ENCODE measurements around the gene ORAI2. TPM values are rescaled to one million over a fixed set of nuclear protein-coding genes. Genes with fewer than 3 reads are reported as not detected.

The ORAI2 gene
- total RNA-seq, 6 experiments from 2014 or later, result 1.2 to 4.2 (median 2.6) TPM

GRCh38 chr7:102457352-102457924, 24.1 kb downstream of the ORAI2 start:
- H3K9me3 ChIP-seq, result no peaks in the 10 kb centered on the region
- H3K4me3 ChIP-seq, result no peak overlapping the region
- H3K27ac ChIP-seq, result no peak overlapping the region
- H3K27me3 ChIP-seq, result no peaks in the 10 kb centered on the region
- no peaks in the 10 kb centered on the region for H3K4me1 ChIP-seq
- DNase-seq, result no peak
- no peak for TF ChIP-seq CTCF (IDR thresholded peaks at IDR 0.05)
- no peak for TF ChIP-seq POLR2A (IDR thresholded peaks at IDR 0.05)
- intact Hi-C loops (cut with DNase I), result no loop called here
- peaks cover 0 to 18% (median 9%) of the 10 kb centered on the region in 4 donors for H3K36me3 ChIP-seq
- 89% methylated on average over 8 of the region's 40 CpGs for whole genome bisulfite sequencing (ENCODE audit: insufficient coverage, low coverage, low lambda C conversion rate, missing lambda C conversion rate)
- no peak for ATAC-seq

GRCh38 chr7:102459221-102459844, 26.0 kb downstream of the ORAI2 start:
- Histone ChIP-seq H3K4me1 (peaks cover 0 to 7% (median 0%) of the 10 kb centered on the region in 4 donors), H3K36me3 (peaks cover 0 to 18% (median 9%) of the 10 kb centered on the region in 4 donors), H3K27ac (no peak overlapping the region), H3K27me3 (no peaks in the 10 kb centered on the region), H3K4me3 (no peak overlapping the region), H3K9me3 (no peaks in the 10 kb centered on the region)
- WGBS (ENCODE audit: insufficient coverage, low coverage, low lambda C conversion rate, missing lambda C conversion rate), result 66% methylated on average over 11 of the region's 24 CpGs
- ATAC-seq, result peak; percentile 7 to 58 (median 14)
- intact Hi-C loops (cut with DNase I), result no loop called here
- no peak for TF ChIP-seq CTCF (IDR thresholded peaks at IDR 0.05)
- TF ChIP-seq POLR2A (IDR thresholded peaks at IDR 0.05), result no peak
- no peak for DNase-seq

GRCh38 chr7:102460467-102460866, 27.1 kb downstream of the ORAI2 start:
- Histone ChIP-seq H3K27me3 (no peaks in the 10 kb centered on the region), H3K9me3 (no peaks in the 10 kb centered on the region), H3K4me3 (no peak overlapping the region), H3K27ac (no peak overlapping the region), H3K4me1 (peaks cover 0 to 7% (median 0%) of the 10 kb centered on the region in 4 donors), H3K36me3 (peaks cover 0 to 18% (median 9%) of the 10 kb centered on the region in 4 donors)
- no peak for TF ChIP-seq CTCF (IDR thresholded peaks at IDR 0.05)
- no peak for TF ChIP-seq POLR2A (IDR thresholded peaks at IDR 0.05)
- intact Hi-C loops (cut with DNase I), result no loop called here
- ATAC-seq (no peak), DNase-seq (no peak)
- 81% methylated on average over 4 of the region's 8 CpGs for WGBS (ENCODE audit: insufficient coverage, low coverage, low lambda C conversion rate, missing lambda C conversion rate)

GRCh38 chr7:102463841-102464576, 30.6 kb downstream of the ORAI2 start:
- peaks cover 0 to 20% (median 7%) of the 10 kb centered on the region in 4 donors for H3K4me1 ChIP-seq
- intact Hi-C loops (cut with DNase I), result no loop called here
- no peak for TF ChIP-seq POLR2A (IDR thresholded peaks at IDR 0.05)
- TF ChIP-seq CTCF (IDR thresholded peaks at IDR 0.05), result no peak
- no peaks in the 10 kb centered on the region for H3K9me3 ChIP-seq
- H3K4me3 ChIP-seq, result peak overlapping the region; percentile 83 to 94 (median 94)
- no peaks in the 10 kb centered on the region for H3K36me3 ChIP-seq
- 16% methylated on average over 23 of the region's 24 CpGs for WGBS (ENCODE audit: insufficient coverage, low coverage, low lambda C conversion rate, missing lambda C conversion rate)
- no peaks in the 10 kb centered on the region for H3K27me3 ChIP-seq
- DNase-seq (no peak), ATAC-seq (peak in 2 of 4 donors; percentile 4 to 5)
- H3K27ac ChIP-seq, result peak overlapping the region; percentile 39 to 52 (median 41)

Measured in right lobe of liver (tissue), 6 donors.